Measurements from ENCODE around the gene ZDHHC18. TPM values are rescaled to one million over a fixed set of nuclear protein-coding genes. Genes with fewer than 3 reads are reported as not detected.

ZDHHC18 gene
- total RNA-seq, 1 experiment from 2014 or later = 27.9 TPM

DNA sequence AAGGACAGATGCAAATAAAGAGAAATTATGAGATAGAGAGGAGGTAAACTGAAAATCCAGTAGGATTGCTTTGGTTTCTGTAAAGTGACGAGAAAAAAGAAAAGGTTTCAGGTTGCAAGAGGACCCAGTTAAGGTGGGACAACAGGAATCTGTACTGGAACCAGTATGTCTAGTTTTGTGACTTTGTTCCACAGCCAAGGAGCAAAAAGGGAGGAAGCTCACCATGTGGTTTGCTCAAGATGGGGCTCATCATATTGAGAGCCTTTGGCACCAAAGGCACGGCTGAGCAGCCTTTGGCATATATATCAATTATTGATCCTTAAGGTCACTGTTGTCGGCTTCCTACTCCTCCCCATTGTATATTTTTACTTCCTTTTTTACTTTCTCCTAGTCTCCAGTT is 1.8 kb upstream of the ZDHHC18 start:
- Histone ChIP-seq H3K27me3 (replicated peaks; ENCODE audit: insufficient read depth, low read depth, low read length, poor library complexity) (no peaks in the 10 kb centered on the region), H3K4me1 (ENCODE audit: insufficient read depth, low read length, poor library complexity, severe bottlenecking) (peaks cover 5% of the 10 kb centered on the region), H3K36me3 (ENCODE audit: insufficient read depth, low read length, poor library complexity, severe bottlenecking) (no peaks in the 10 kb centered on the region), H3K27ac (ENCODE audit: low read depth, low read length, poor library complexity, severe bottlenecking) (no peak overlapping the region), H3K4me3 (ENCODE audit: low read depth, low read length, poor library complexity, severe bottlenecking) (no peak overlapping the region), H3K9me3 (ENCODE audit: low read depth, low read length, poor library complexity, severe bottlenecking) (no peaks in the 10 kb centered on the region)
- POLR2A ChIA-PET (ENCODE audit: low non-redundant PET) = no interaction called here
- no TSS peak for BruUV-seq (replicated peaks)
- intact Hi-C loops (cut with micrococcal nuclease; ENCODE audit: unreplicated experiment) = no loop called here
- no peak for TF ChIP-seq CTCF (conservative IDR thresholded peaks at IDR 0.05; ENCODE audit: low read depth, low read length)
- TF ChIP-seq EZH2 (IDR thresholded peaks at IDR 0.05; ENCODE audit: borderline replicate concordance, low read depth, low read length, poor library complexity, severe bottlenecking) = no peak
- CTCF ChIA-PET = no interaction called here
- DNase-seq (ENCODE audit: low spot score) = no peak

DNA sequence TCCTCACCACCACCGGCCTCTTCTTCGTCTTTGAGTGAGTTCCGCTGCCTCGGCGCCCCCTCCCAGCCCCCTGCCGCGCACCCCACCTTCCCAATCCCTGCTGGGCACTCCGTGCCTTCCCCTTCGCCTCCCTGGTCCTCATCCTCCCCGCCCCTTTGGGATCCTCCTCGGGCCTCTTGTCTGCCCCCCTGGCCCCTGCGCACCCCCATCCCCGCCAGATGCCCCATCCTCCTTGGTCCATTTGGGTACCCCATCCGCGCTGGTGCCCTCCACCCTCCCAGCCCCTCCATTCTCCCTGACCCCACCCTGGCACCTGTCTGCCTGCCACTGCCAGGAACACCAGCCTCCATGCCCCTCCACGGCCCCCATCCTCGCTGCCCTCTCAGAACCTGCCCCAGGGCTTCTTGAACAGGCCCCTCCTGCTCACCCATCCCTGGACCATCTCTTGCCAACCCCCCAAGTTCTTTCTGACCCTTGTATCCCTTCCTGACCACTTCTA is 667 bp downstream of the ZDHHC18 start:
- Histone ChIP-seq H3K4me1 (ENCODE audit: insufficient read depth, low read length, poor library complexity, severe bottlenecking) (peaks cover 5% of the 10 kb centered on the region), H3K9me3 (ENCODE audit: low read depth, low read length, poor library complexity, severe bottlenecking) (no peaks in the 10 kb centered on the region), H3K27ac (ENCODE audit: low read depth, low read length, poor library complexity, severe bottlenecking) (peak overlapping the region; percentile 63), H3K27me3 (replicated peaks; ENCODE audit: insufficient read depth, low read depth, low read length, poor library complexity) (no peaks in the 10 kb centered on the region), H3K4me3 (ENCODE audit: low read depth, low read length, poor library complexity, severe bottlenecking) (peak overlapping the region; percentile 75), H3K36me3 (ENCODE audit: insufficient read depth, low read length, poor library complexity, severe bottlenecking) (peaks cover 3% of the 10 kb centered on the region)
- ChIA-PET POLR2A (ENCODE audit: low non-redundant PET) (no interaction called here), CTCF (no interaction called here)
- DNase-seq (ENCODE audit: low spot score) = no peak
- intact Hi-C loops (cut with micrococcal nuclease; ENCODE audit: unreplicated experiment) = no loop called here
- no peak for TF ChIP-seq EZH2 (IDR thresholded peaks at IDR 0.05; ENCODE audit: borderline replicate concordance, low read depth, low read length, poor library complexity, severe bottlenecking)
- no peak for TF ChIP-seq CTCF (conservative IDR thresholded peaks at IDR 0.05; ENCODE audit: low read depth, low read length)
- no TSS peak for BruUV-seq (replicated peaks)

- no peak for TF ChIP-seq EZH2 (IDR thresholded peaks at IDR 0.05; ENCODE audit: borderline replicate concordance, low read depth, low read length, poor library complexity, severe bottlenecking)
- no peak for TF ChIP-seq CTCF (conservative IDR thresholded peaks at IDR 0.05; ENCODE audit: low read depth, low read length)
- no peaks in the 10 kb centered on the region for H3K27me3 ChIP-seq (replicated peaks; ENCODE audit: insufficient read depth, low read depth, low read length, poor library complexity)
- H3K4me1 ChIP-seq (ENCODE audit: insufficient read depth, low read length, poor library complexity, severe bottlenecking) = peaks cover 5% of the 10 kb centered on the region
- peaks cover 8% of the 10 kb centered on the region for H3K36me3 ChIP-seq (ENCODE audit: insufficient read depth, low read length, poor library complexity, severe bottlenecking)
- peak overlapping the region; percentile 75 for H3K4me3 ChIP-seq (ENCODE audit: low read depth, low read length, poor library complexity, severe bottlenecking)
- BruUV-seq (replicated peaks) = no TSS peak
- no peak for DNase-seq (ENCODE audit: low spot score)
- peak overlapping the region; percentile 63 for H3K27ac ChIP-seq (ENCODE audit: low read depth, low read length, poor library complexity, severe bottlenecking)
- POLR2A ChIA-PET (ENCODE audit: low non-redundant PET) = no interaction called here
- intact Hi-C loops (cut with micrococcal nuclease; ENCODE audit: unreplicated experiment) = no loop called here
- CTCF ChIA-PET = no interaction called here
- no peaks in the 10 kb centered on the region for H3K9me3 ChIP-seq (ENCODE audit: low read depth, low read length, poor library complexity, severe bottlenecking)
These were observed 1.2 kb downstream of the ZDHHC18 start for GRCh38 chr1:26827663-26828062.
